ENCODE measurements around the gene LRRC59.
"Not testable (repeated sequence)": the region's sequence is repeated elsewhere in the genome, so short reads cannot be mapped to it uniquely, and the experiment has no call there.

- TF ChIP-seq CTCF (IDR thresholded peaks at IDR 0.05; ENCODE audit: poor library complexity); EZH2 (IDR thresholded peaks at IDR 0.05; ENCODE audit: borderline replicate concordance); EZH2phosphoT487 (IDR thresholded peaks at IDR 0.05; ENCODE audit: low read depth, severe bottlenecking, unreplicated experiment): not testable (repeated sequence)
Observed at GRCh38 chr17:50428126-50428525, 30.8 kb upstream of the LRRC59 start.
